ENCODE measurements around the gene ITGA1.

- TF ChIP-seq, protein P1, sequence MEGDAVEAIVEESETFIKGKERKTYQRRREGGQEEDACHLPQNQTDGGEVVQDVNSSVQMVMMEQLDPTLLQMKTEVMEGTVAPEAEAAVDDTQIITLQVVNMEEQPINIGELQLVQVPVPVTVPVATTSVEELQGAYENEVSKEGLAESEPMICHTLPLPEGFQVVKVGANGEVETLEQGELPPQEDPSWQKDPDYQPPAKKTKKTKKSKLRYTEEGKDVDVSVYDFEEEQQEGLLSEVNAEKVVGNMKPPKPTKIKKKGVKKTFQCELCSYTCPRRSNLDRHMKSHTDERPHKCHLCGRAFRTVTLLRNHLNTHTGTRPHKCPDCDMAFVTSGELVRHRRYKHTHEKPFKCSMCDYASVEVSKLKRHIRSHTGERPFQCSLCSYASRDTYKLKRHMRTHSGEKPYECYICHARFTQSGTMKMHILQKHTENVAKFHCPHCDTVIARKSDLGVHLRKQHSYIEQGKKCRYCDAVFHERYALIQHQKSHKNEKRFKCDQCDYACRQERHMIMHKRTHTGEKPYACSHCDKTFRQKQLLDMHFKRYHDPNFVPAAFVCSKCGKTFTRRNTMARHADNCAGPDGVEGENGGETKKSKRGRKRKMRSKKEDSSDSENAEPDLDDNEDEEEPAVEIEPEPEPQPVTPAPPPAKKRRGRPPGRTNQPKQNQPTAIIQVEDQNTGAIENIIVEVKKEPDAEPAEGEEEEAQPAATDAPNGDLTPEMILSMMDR (IDR thresholded peaks at IDR 0.05), result no peak
- TF ChIP-seq POLR2A (IDR thresholded peaks at IDR 0.05), result no peak
Observed at GRCh38 chr5:52998552-52999313, 211.0 kb downstream of the ITGA1 start.
